AG09319 (cell line): ENCODE results near the gene FADS1.

ENCODE experiments used
- DNase-seq: peaks from one replicate; pipeline ENCODE4 v3.0.0-alpha.2; 2010; ENCODE audit warnings: low read depth; ENCODE audit errors: extremely low read depth
- CTCF ChIP-seq: IDR thresholded peaks from 2 replicates; pipeline ENCODE4 v1.5.1; 2011; ENCODE audit warnings: low read depth, mild to moderate bottlenecking, inconsistent platforms, low read length, moderate library complexity

FADS1 gene

GRCh38 chr11:61797263-61797944 lies 19.4 kb downstream of the FADS1 start:
- DNase-seq, result peak; percentile 67
- TF ChIP-seq CTCF, result peak; percentile 76

GRCh38 chr11:61795876-61796526 lies 20.8 kb downstream of the FADS1 start:
- no peak for DNase-seq
- TF ChIP-seq CTCF, result no peak

GRCh38 chr11:61795459-61795858 lies 21.3 kb downstream of the FADS1 start:
- TF ChIP-seq CTCF, result no peak
- no peak for DNase-seq

GRCh38 chr11:61794579-61794978 lies 22.2 kb downstream of the FADS1 start:
- no peak for TF ChIP-seq CTCF
- no peak for DNase-seq

- DNase-seq, result no peak
- no peak for TF ChIP-seq CTCF
These were observed 23.0 kb downstream of the FADS1 start for GRCh38 chr11:61793829-61794204.

- DNase-seq, result no peak
- TF ChIP-seq CTCF, result no peak
These were observed 23.5 kb downstream of the FADS1 start for GRCh38 chr11:61793083-61793828.
